ENCODE results near the gene SHROOM4. TPM values are rescaled to one million over a fixed set of nuclear protein-coding genes. Genes with fewer than 3 reads are reported as not detected.

The SHROOM4 gene
- total and polyA plus RNA-seq, 2 of the 13 experiments (the other 11 are each of a cell fraction or from before 2014, with no cell fraction given), result 0.08 to 0.18 TPM

GRCh38 chrX:50776248-50776647, 37.7 kb downstream of the SHROOM4 start:
- no peak overlapping the region for H2AFZ ChIP-seq (ENCODE audit: low read length)
- POLR2A ChIA-PET, result no interaction called here
- no peaks in the 10 kb centered on the region for H3K27me3 ChIP-seq (ENCODE audit: control insufficient read depth in 1 of 2, insufficient read depth in 2 of 2, low read length in 2 of 2)
- no peak overlapping the region for H3K27ac ChIP-seq (ENCODE audit: extremely low read length, insufficient read depth, low read length)
- H3K4me3 ChIP-seq (replicated peaks in 1 of 3; ENCODE audit: insufficient read depth in 1 of 3, low read depth in 2 of 3, low read length in 3 of 3), result no peak overlapping the region
- intact Hi-C loops (cut with micrococcal nuclease; ENCODE audit: unreplicated experiment) (no loop called here), in situ Hi-C loops (cut with HindIII; ENCODE audit: extremely low pct_ligation_motif_present, low pct_unique_long_range_greater_than_20kb) (no loop called here)
- no peak overlapping the region for H3K9ac ChIP-seq (ENCODE audit: insufficient read depth, low read depth, low read length)
- CTCF ChIA-PET (ENCODE audit: low intra/inter-chr PET ratio, low total read pairs), result no interaction called here
- ATAC-seq, result no peak
- no peak for DNase-seq (ENCODE audit: low spot score)
- TF ChIP-seq ZBTB25 (CRISPR knock-in tag; IDR thresholded peaks at IDR 0.05) (no peak), ZNF556 (CRISPR knock-in tag; IDR thresholded peaks at IDR 0.05; ENCODE audit: borderline replicate concordance) (no peak), U2AF2 (IDR thresholded peaks at IDR 0.05; ENCODE audit: low read depth, low read length) (no peak), FOSL1 (CRISPR knock-in tag; IDR thresholded peaks at IDR 0.05; ENCODE audit: borderline replicate concordance) (no peak), ZNF766 (CRISPR knock-in tag; IDR thresholded peaks at IDR 0.05; ENCODE audit: borderline replicate concordance) (no peak), ZHX2 (IDR thresholded peaks at IDR 0.05; ENCODE audit: low read depth) (no peak), ZHX2 (CRISPR knock-in tag; IDR thresholded peaks at IDR 0.05; ENCODE audit: borderline replicate concordance) (no peak), ZNF430 (CRISPR knock-in tag; IDR thresholded peaks at IDR 0.05) (no peak), FOXA3 (CRISPR knock-in tag; IDR thresholded peaks at IDR 0.05) (no peak), ZNF772 (CRISPR knock-in tag; IDR thresholded peaks at IDR 0.05) (no peak), FOXM1 (CRISPR knock-in tag; IDR thresholded peaks at IDR 0.05) (no peak), EHMT2 (IDR thresholded peaks at IDR 0.05; ENCODE audit: borderline replicate concordance, low read depth, low read length) (no peak)
- 57% methylated on average over 2 of the region's 2 CpGs for WGBS (ENCODE audit: low lambda C conversion rate)
- H3K4me1 ChIP-seq (ENCODE audit: insufficient read depth, low read length), result no peaks in the 10 kb centered on the region
- no peaks in the 10 kb centered on the region for H3K9me3 ChIP-seq (ENCODE audit: low read length)
- H3K36me3 ChIP-seq (replicated peaks in 1 of 2; ENCODE audit: control insufficient read depth in 1 of 2, insufficient read depth in 2 of 2, low read length in 2 of 2), result no peaks in the 10 kb centered on the region
- H3K79me2 ChIP-seq (ENCODE audit: insufficient read depth, low read length), result no peaks in the 10 kb centered on the region
- no peaks in the 10 kb centered on the region for H4K20me1 ChIP-seq (ENCODE audit: insufficient read depth, low read length)
- no peak overlapping the region for H3K4me2 ChIP-seq (ENCODE audit: low read depth, low read length)
- BruUV-seq (replicated peaks), result no TSS peak
- no peak for FAIRE-seq

Data from HepG2 (cell line).